Measurements from ENCODE around the gene ZNF185.

ZNF185 gene

DNA sequence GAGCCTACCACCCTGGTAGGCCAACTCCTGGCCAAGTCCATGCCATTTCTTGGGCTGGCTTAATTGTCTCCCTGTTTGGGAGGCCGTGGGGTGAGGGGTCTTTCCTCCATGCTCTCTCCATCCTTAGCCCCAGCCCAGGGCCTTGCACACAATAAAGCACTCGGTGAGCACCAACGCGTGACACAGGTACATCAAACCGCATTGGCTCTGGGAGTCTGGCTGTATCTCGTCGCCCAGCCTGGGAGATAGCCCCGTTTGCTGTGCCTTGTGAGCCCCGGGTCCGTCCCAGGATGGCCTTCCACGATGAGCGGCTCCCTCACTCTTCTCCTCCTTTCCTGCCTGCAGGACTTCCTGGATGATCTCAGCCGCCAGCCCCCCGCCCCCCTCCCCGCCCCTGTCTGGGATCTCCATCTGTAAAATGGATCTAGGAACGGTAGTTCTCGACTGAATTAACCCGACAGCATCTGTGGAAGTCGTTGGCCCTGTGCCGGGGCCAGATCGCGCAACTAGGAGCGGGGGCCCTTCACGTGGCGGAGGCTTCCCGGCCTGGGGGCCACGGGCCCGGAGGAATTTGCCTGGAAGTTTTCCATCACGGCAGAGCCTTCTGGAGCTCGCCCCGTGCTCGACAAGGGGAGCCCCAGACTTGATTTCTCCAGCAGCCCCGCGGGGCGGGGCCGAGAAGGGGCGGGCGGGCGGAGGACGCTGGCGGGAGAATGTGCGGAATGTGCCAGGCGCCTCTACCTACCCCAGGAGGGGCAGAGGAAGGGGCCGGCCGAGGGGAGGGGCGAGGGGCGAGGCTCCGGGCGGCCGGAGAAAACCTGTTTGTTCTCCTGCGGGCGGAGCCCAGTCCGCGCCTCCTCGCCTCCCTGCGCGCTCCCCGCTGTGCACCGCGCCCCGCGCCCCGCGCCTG, at the start of gene ZNF185:
Gene ZNF185, plus strand, starts transcription at position 846 of the 910 bp plus-strand sequence. CDS start 16,423 bp downstream, outside the sequence.
- peak in 1 of 2 experiments; percentile 19 for DNase-seq (ENCODE audit: low read depth in 2 of 2)

DNA sequence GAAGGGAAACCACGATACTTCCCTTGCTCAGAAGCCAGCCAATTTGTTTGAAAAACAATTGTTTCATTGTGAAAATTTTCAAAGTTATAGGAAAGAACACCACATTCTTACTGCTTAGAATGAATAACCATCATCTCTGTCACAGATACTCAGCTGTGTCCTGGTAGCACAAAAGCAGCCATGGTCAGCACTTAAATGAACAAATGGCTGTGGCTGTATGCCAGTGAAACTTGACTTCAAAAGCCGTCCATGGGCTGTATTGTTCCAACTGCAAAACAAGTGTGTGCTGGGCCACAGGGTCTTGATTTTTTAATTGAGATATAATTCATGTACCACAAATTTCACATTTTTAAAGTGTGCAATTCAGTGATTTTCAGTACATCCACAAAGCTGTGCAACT, 47.4 kb upstream of the ZNF185 start:
- DNase-seq (ENCODE audit: low read depth in 2 of 2) = no peak

DNA sequence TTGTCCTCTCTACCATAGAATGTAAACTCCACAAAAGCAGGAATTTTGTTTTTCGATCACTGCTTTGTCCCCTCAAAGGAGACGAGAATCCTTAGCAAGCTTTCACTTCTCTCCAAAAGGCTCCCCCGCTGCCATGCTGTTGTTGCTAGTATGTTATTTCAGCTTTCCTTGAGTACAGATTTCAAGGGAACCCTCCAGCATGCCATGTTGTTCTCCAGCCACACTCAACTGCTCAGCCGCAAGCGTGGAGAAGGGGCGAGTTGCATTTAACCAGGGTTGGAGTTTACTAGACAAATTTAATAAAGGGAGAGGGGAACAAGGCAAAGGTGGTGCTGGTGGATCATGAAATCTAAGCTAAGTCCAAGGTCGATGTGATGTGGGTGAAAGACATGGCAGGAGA, 43.9 kb upstream of the ZNF185 start:
- DNase-seq (ENCODE audit: low read depth in 2 of 2) = no peak

DNA sequence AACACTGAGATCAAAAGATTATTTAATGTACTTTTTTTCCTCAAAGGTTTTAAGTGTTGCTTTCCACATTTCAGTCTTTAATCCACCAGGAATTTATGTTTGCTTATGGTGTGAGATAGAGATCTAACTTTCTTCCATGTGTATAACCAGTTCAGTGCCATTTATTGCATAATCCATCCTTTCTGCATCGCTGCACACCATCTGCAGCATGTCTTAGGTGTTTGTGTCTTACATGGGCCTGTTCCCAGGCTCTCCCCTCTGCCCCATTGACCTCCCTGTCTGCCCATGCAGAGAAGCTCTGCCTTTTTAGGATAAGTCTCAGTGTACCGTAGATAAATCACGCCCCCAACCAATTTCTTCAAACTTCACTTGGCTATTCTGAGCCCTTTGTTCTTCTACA, 36.8 kb upstream of the ZNF185 start:
- DNase-seq (ENCODE audit: low read depth in 2 of 2) = no peak

DNA sequence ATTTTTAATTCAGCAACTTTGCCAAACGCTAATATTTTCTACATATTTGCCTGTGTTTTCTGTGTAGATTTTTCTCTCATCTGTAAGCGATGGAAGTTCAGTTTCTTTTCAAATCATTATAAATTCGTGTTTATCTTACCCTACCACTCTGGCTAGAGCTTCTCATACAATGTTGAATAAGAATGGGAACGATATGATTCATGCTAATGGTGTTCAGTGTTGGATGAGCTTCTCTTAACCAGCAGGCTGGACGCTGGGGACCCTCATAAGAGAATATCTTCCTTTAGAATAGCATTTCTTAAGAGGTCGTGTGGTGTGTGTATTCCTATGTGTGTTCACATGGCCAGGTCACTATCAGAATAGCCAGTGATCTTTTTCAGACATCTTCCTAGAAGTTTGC, 36.0 kb upstream of the ZNF185 start:
- DNase-seq (ENCODE audit: low read depth in 2 of 2) = no peak

DNA sequence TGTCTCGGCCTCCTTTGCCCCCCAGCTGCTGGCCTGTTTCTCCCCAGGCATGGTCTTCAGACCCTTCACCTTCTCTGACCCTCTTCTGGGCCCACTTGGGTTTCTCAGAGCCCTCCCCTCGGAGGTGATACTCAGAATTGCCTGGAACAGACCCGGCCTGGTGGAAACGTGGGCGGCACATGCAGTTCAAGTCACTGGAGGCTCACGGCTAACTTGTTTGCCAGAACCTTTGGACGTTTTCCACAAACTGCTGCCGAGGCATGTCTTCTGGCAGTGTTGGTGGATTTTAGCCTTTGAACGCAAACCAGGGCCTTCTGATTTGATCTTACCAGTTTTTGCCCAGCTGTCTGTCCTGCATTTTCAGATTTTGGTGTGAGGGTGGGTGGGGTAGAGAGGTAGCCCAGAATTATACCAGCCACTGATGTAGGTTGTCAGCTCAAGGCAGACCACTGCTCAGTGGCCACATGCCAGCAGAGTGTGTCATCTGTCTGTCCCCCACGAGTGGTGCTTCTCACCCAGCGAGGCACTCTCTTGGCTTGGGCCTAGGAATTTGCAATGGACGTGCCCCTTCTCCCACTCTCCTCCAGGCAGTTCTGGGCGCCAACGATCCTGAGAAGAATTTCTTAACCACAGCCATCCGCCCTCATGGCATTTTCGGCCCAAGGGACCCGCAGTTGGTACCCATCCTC, 32.5 kb upstream of the ZNF185 start:
- DNase-seq (ENCODE audit: low read depth in 2 of 2) = no peak

DNA sequence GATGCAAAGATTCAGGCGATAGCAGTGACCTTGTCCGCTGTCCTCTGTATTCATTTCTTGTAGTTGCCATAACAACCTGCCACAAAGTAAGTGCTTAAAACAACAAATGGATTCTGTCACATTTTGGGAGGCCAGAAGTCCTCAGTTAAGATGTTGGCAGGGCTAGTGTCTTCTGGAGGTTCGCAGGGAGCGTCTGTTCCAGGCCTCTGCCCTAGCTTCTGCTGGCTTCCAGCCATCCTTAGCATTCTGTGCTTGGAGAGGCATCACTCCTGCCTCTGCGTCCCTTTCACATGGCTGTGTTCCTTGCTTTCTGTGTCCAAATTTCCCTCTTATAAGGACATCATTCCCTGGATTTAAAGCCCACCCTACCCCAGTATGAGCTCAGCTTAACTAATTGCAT, 31.5 kb upstream of the ZNF185 start:
- DNase-seq (ENCODE audit: low read depth in 2 of 2) = no peak

DNA sequence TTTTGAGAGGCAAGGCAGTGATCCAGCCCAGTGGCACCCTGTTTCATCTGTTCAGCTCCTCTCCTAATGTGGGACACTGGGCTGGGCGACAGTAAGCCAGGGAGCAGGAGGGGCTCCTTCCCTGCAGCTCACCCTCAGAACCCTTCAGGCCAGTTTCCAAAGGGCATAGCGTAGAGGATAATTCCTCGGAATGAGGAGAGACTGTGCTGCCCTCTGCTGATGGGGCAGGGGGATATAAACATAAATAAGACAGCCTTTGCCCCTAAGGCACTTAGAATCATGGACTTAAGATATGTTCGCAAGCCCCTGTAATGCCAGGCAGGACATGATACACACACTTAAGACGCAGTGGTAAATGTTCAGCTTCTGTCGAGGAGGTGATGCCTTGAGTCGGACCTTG, 27.9 kb upstream of the ZNF185 start:
- DNase-seq (ENCODE audit: low read depth in 2 of 2) = no peak

DNA sequence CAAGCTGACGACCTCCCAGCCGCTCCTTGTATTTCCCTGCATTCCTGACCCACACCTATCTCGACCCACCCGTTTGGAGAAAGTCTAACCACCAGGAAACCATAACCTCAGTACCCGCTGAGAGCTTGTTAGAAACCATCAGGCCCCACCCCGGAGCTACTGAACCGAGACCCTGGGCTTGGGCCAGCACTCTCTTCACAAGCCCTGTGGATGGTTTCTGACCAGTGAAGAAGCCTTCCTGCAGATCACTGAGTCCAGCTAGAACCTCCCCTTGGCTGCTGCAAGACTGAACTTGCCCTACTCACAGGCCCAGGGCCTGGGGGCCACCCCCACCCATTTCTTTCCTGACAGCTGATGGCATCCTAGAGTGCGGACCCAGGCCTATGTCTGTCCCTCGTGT, 26.6 kb upstream of the ZNF185 start:
- no peak for DNase-seq (ENCODE audit: low read depth in 2 of 2)

DNA sequence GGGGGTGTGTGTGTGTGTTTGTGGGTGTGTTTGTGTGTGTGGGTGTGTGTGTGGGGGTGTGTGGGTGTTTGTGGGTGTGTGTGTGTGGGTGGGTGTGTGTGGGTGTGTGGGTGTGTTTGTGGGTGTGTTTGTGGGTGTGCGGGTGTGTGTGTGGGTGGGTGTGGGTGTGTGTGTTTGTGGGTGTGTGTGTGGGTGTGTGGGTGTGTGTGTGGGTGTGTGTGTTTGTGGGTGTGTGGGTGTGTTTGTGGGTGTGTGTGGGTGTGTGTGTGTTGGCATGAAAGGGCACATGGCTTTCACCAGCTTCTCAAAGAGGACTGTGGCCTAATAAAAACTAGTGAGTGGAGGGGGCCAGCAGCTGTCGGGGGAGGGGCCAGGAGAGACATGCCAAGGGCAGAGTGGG, 25.3 kb upstream of the ZNF185 start:
- DNase-seq (ENCODE audit: low read depth in 2 of 2) = no peak

DNA sequence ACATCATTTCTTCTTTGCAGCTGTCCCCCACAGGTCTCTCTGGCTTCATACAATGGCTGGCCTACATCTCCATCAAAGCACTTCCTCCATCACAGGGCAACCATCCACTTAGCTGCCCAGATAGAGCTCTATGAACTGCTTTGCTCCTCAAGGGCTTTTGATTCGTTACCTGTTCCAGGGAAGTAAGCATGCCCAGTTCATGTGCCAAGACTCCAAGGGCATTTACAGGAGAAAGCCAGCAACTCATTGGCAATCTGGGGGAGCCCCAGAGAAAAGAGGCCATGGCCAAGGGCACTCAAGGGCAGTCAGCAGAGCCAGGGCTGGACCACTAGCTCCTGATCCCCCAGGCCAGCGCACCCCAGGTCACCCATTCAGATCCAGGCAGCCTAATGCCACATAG, 24.5 kb upstream of the ZNF185 start:
- DNase-seq (ENCODE audit: low read depth in 2 of 2) = no peak

DNA sequence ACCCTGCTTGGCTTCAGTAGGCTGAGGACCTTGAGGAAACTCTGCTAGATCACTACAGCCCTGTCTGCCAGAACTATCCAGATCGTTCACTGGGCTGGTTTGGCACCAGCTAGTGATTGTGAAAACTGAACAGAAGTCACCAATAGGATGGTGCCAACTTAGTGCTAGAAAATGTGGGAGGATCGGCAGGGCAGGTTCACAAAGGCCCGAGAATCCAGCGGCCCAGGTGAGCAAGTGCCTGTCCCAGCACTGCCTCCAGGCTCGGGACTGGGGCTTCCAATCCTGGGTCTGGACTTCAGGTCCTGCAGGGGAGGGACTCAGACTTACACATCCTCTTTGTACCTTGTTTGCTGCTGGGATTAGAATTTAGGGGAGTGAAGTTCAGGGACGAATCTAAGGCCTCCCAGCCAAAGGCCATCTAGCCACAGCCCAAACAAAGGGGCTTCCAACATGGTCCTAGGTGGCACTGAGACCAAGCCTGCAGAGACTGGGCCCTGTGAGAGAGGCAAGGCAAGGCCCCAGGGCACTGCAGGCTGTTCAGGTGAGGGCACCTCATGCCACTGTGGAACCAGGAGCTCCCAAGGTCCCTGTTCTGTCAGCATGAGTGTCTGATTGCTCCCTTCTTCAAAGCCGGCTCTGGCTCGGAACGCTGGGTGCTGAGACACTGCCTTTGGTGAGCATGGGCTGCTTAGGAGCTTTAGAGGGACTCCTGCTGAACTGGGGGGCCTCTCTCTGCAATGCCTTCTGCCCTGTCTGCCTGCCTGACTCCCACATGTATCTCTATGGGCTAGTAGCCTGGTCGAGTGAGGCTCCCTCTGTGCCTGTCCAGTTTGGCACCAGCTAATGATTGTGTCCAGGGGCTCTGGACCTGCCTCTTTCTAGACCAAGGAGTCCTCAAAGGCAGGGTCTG, 20.7 kb upstream of the ZNF185 start:
- DNase-seq (ENCODE audit: low read depth in 2 of 2) = no peak

DNA sequence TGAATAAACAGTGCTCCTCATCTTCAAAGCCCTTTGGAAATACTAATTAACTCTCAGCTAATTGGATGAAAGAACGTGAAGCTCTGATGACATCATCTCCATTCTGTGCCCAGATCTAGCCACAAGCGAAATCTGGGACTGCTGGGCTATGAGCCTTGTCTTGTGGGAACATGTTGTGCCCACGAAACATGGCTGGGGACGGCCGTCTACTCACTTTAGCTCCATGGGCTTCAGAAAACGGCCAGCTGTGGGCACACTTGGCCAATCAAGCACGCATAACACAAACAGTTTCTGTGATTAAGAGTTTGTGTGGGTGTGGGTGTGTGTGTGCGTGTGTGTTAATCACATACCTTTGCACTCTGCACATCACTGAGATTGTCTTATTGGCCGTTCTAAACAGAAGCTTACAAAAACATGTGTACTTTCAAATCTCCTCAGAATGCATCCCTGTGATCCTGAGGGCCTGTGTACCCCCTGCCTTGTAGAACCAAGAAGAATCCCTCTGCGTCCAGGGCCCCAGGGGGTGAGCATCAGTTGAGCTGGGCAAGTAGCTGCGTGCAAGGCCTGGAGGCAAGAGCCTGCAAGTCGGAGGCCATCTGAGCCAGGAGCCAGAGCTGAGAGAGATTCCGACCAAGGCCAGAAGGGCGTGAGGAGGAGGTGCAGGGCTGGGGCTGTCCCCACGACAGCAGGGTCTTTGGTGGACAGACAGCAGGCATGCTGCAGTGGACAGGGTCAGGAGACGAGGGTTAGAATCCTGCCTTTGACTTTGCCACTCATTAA, 18.7 kb upstream of the ZNF185 start:
- no peak for DNase-seq (ENCODE audit: low read depth in 2 of 2)

DNA sequence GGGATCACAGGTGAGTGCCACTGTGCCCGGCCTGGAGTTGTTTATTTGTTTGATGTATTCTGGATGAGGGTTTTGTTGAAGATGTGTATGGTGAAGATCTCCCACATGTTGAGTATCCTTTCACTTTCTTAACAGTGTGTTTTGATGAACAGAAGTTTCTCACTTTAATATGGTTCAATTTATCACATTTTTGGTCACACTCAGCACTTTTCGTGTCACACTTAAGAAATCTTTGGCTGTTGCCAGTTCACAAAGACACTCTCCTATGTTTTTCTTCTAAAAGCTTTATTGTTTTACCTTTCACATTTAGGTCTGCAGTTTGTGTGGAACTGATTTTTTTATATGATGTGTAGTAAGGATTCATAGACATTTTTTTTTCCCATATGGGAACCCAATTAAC, 16.6 kb upstream of the ZNF185 start:
- DNase-seq (ENCODE audit: low read depth in 2 of 2) = no peak

DNA sequence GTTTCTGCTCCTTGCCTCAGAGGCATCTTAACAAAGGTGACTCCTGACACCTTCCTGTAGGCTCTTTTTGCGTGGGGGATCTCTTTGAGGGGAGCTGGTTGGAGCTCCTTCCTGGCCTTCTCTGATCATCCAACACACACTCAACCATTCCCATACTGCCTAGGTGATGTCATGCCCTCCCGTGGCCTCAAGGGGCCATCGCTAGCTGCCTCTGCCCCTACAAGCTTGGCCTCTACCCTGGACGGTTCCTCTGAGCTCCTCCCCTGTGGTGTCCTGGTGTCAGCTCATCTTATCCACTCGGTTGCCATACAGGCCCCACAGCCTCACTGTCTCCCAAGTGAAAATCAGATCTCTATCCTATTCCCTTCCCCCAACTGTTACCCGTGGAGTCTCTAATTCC, 13.7 kb upstream of the ZNF185 start:
- no peak for DNase-seq (ENCODE audit: low read depth in 2 of 2)

DNA sequence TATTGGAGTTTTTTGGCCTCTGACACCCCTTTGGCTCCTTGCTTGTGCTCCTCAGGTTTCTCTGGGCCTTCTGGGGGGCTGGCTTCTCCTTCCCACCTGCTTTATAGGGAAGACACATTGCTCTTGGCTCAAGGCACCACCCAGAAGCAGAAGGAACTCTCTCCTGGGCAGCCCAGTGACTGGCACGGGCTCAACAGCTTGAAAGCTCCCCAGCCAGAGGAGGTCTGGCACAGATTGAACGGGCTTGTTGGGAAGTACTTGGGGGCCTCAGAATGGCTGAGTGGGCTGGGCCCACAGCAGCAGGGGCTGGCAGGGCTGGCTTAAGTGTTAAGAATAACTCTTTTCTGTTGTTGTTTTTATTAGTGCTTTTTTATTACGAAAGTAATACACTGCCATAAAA, 11.2 kb upstream of the ZNF185 start:
- DNase-seq (ENCODE audit: low read depth in 2 of 2) = no peak

DNA sequence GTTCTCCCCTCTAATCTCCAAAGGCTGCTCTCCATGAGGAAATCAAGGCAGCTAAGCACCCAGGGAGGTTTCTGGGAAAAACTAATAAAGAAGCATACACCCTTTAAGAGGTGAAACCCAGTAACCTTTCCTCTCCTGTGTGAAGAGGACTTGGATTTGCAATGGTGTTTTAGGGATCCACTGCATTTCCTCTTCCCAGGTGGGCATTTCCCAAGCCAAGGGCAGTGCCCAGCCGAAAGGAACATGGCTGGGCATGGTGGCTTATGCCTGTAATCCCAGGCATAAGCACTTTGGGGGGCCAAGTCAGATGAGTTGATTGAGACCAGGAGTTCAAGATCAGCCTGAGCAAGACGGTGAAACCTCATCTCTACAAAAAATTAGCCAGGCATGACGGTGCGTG, 5.4 kb upstream of the ZNF185 start:
- DNase-seq (ENCODE audit: low read depth in 2 of 2) = no peak

DNA sequence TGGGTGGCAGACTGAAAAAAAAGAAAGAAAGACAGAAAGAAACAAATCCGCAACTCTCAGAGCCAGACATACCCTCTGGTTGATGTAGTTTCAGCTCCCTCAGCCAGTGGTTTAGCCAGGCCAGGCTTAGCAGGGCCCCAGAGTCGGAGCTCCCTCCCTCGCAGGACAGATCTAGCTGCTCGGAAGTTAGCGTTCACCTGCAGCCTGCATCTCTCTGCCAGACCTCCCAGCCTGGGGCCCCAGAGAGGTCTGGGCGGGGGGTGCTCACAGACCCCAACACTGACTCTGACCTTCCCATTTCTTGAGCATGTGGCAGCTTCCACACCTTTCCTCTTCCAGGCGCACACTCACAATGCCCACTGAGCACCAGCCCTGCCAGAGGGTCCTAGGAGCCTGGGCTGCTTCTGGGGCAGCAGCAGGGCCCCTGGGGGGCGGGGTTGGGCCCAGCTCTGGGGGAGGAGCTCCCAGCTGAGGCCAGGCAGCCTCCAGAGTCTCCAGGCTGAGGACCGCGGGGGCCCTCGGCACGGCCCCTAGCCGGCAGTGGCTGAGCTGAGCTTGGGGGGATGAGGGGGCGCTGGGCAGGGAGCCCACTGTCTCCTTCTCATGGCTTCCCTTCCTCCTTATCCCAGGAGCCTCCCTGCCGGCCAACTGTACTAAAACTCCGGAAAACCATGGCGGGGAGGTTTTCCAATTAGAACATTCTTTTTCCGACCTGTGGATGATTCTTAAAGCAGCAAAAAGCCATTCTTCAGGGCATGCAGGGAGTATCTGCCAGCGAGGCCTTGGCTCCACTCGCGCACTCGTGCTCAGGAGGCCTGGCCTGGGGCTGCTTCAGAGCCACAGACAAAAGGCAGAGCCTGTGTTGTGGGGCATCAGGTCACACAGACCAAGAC, 4.6 kb upstream of the ZNF185 start:
- no peak for DNase-seq (ENCODE audit: low read depth in 2 of 2)

DNA sequence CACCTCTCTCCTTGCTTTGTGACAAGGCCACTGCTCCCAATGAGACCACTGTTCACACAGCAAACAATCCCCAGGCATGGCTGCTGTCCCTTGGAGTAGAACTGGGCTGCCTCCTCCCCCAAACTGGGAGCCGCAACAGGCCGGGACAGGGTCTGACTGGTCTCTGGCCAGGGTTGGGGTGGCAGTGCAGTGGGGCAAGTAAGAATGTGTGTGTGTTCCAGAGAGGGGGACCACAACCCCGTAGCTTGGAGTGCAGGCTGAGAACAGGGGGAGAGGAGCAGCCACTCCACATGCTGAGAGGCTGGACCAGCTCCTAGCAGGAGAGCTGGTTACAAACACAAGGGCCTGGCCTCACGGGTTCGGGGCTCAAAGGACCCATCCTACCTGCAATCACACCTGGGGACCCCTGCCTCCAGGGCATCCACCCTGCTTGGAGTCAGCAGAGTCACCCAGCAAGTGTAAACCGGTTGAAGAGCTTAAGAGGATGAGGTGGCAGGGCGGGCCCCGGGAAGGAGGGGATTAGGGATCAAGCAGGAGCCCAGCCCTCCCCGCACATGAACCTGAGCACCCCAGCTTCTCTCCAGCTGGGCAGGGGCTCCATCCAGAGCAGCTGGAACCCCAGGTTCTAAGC, 3.8 kb upstream of the ZNF185 start:
- DNase-seq (ENCODE audit: low read depth in 2 of 2) = no peak

DNA sequence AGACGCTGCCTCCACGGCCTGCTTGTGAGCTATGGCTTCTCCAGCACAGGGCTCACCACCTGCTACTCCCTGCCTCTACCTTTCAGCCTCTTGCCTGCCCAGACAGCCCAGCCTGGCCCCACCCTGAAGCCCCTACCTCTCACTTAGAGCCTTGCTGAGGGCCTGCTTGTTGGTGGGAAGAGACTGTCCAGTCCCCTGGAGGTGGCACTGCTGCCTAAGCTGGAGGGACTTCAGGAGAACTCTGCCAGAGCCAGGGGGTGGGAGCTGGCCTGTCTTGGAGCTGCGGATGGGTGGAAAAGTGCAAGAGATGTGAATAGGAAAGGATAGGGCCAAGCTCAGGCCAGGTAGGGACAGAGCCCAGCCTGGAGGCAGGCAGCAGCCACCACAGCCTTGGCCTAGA, 2.7 kb upstream of the ZNF185 start:
- DNase-seq (ENCODE audit: low read depth in 2 of 2) = no peak
